NK-92 (cell line): Measurements from ENCODE around the gene IL6.
"Not testable (repeated sequence)": the region's sequence is repeated elsewhere in the genome, so short reads cannot be mapped to it uniquely, and the experiment has no call there.

Source experiments
- DNase-seq: peaks from one replicate; lab custom pipeline; 2025; ENCODE audit not compliant: unreplicated experiment; lab: John Stamatoyannopoulos, UW

IL6 gene

DNA sequence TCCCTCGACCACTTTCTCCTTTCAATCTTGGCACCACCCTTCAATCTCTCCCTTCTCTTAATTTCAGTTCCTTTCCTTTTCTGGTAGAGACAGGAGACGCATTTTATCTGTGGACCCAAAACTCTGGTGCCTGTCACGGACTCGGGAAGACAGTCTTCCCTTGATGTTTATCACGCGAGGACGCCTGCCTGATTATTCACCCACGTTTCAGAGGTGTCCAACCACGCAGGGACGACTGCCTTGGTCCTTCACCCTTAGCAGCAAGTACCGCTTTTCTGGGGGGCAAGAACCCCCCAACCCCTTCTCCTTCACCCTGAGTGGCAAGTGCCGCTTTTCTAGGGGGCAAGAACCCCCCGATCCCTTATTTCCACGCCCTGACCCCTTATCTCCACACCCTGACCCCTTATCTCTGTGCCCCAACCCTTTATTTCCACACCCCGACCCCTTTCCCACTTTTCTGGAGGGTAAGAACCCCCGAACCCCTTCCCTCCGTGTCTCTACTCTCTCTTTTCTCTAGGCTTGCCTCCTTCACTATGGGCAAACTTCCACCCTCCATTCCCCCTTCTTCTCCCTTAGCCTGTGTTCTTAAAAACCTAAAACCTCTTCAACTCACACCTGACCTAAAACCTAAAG is 22.9 kb upstream of the IL6 start:
- DNase-seq, result not testable (repeated sequence)

DNA sequence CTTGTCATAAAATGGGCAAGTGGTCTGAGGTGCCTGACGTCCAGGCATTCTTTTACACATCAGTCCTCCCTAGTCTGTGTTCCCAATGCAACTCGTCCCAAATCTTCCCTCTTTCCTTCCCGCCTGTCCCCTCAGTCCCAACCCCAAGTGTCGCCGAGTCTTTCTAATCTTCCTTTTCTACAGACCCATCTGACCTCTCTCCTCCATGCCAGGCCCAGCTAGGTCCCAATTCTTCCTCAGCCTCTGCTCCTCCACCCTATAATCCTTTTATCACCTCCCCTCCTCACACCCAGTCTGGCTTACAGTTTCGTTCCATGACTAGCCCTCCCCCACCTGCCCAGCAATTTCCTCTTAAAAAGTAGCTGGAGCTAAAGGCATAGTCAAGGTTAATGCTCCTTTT is 22.3 kb upstream of the IL6 start:
- not testable (repeated sequence) for DNase-seq

DNA sequence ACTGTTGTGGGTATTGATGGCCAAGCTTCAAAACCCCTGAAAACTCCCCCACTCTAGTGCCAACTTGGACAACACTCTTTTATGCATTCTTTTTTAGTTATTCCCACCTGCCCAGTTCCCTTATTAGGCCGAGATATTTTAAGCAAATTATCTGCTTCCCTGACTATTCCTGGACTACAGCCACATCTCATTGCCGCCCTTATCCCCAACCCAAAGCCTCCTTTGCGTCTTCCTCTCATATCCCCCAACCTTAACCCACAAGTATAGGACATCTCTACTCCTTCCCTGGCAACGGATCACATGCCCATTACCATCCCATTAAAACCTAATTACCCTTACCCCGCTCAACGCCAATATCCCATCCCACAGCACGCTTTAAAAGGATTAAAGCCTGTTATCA is 21.1 kb upstream of the IL6 start:
- not testable (repeated sequence) for DNase-seq

DNA sequence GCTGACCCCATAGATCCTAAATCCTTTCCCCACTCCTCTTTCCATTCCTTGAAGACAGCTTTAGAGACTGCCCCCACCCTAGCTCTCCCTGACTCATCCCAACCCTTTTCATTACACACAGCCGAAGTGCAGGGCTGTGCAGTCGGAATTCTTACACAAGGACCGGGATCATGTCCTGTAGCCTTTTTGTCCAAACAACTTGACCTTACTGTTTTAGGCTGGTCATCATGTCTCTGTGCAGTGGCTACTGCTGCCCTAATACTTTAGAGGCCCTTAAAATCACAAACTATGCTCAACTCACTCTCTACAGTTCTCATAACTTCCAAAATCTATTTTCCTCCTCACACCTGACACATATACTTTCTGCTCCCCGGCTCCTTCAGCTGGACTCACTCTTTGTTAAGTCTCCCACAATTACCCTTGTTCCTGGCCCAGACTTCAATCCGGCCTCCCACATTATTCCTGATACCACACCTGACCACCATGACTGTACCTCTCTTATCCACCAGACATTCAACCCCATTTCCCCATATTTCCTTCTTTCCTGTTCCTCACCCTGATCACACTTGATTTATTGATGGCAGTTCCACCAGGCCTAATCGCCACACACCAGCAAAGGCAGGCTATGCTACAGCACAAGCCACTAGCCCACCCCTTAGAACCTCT is 19.8 kb upstream of the IL6 start:
- DNase-seq, result not testable (repeated sequence)

DNA sequence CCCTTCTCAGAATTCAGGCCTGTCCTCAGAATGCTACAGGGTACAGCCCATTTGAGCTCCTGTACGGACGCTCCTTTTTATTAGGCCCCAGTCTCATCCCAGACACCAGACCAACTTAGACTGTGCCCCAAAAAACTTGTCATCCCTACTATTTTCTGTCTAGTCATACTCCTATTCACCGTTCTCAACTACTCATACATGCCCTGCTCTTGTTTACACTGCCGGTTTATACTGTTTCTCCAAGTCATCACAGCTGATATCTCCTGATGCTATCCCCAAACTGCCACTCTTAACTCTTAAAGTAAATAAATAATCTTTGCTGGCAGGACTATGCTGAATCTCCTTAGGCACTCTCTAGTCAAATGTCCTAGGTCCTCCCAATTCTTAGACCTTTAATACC is 18.8 kb upstream of the IL6 start:
- not testable (repeated sequence) for DNase-seq

DNA sequence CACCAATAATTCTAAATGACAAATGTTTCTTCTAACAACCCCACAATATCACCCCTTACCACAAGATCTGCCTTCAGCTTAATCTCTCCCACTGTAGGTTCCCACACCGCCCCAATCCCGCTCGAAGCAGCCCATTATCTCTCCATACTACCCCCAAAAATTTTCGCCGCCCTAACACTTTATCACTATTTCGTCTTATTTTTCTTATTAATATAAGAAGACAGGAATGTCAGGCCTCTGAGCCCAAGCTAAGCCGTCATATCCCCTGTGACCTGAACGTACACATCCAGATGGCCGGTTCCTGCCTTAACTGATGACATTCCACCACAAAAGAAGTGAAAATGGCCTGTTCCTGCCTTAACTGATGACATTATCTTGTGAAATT is 18.3 kb upstream of the IL6 start:
- not testable (repeated sequence) for DNase-seq

DNA sequence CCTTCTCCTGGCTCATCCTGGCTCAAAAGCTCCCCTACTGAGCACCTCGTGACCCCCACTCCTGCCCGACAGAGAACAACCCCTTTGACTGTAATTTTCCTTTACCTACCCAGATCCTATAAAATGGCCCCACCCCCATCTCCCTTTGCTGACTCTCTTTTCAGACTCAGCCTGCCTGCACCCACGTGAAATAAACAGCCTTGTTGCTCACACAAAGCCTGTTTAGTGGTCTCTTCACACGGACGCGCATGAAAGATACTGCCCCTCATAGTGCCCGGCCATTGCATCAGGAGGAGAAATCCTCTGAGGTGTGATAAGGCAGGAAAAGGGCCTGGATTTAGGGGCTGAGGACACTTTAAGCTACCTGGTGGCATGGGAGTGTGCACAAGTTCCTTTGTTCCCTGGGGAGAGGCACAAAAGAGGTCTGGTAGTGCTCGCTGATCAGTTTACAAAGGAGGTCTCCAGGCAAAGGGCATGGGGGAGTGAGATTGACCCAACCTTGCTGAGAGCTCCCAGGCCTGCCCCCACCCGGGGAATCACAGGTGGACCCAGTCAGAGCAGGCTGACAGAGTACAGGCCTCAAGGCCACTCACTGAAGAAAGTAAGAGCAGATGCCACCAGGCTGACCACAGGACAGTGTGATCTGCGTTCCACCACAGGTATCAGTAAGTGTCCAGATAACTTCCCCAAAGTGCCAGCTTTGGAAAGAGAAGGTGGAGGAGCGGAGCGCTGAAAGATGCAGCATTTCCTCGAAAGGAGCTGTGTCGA is 17.8 kb upstream of the IL6 start:
- DNase-seq, result not testable (repeated sequence)

DNA sequence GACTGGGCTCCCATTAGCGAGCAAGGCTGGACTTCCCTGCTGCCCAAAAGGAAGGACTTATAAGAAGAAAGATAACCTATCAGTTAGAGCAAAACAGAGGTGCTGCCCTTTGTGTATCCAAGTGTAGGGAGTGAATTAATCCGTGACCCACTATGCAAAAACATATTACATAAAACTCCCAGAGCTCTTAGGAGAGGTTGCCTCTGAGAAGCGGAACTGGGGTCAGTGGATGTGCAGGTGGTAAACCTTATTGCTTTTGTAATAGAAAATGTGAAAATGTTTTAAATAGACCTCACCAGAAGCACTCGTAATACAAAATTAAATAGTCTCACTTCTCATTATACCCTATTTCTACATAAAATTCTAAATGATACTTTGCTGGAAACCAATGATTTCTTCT is 17.1 kb upstream of the IL6 start:
- no peak for DNase-seq

DNA sequence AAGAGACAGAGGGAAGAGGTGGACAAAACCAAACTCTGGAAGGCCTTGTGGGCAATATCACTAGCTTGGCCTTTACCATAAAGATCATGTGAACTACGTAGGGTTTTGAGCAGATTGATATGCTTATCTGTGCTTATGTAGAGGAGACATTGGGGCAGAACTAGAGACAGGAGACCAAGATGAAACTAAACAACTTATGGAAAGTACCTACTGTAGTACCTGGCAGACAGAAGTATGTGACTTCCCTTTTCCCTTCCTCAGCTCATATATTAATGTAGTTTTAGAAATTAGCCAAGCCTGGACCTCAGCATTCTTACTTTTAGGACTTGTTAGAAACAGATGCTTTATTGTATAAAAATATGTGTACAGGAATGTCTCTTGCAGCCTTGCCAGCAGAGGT is 14.0 kb upstream of the IL6 start:
- DNase-seq, result no peak

DNA sequence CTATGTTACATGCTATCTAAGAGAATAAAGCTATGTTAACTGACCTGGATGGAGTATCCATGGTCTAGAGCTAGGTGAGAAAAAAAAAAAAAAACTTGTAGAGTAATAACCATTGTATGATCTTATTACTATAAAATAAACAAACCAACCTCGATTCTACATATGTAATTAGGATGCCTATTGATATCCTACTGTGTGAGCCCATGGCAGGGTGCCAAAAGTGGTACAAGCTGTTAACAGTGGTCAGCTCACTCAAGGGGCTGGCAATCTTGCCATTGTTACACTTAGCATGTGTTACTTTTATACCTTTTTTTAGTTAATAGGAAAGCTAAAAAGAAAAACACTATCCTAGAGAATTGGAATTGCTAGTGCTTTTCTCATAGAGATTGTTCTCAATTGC is 13.5 kb upstream of the IL6 start:
- no peak for DNase-seq

DNA sequence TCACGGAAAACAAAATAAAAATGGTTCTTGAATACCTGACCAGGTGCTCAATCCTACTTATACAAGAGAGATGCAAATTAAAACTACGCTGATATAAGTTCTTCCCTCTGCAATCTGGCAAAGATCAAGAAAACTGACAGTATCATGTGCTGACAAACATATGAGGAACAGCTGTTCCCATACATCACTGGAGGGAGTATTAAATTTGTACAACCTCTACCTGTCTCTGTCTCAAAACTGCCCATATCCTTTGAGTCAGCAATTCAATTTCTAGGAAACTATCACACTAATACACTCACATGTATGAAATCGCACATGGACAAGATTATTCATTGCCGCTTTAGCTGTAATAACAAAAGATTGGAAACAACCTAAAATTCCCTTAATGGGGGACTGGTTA is 11.0 kb upstream of the IL6 start:
- DNase-seq, result no peak

DNA sequence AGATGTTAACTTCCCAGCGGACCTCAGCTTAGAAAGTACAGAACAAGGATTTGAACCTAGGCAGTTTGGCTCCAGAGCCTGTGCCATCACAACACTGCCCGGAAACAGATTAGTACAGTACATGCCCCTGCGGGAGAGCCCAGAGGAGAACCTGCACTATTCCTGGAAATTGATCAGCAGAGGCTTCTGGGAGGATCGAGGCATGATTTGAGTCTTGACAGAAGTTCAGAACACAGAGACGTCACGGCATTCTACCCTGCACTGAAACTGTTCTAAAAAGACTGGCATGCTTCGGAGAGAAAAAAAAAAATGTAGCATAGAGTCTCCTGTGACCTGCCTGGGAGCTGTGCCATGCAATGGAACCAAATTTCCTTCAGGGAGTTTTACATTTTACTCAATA is 9.2 kb upstream of the IL6 start:
- no peak for DNase-seq

DNA sequence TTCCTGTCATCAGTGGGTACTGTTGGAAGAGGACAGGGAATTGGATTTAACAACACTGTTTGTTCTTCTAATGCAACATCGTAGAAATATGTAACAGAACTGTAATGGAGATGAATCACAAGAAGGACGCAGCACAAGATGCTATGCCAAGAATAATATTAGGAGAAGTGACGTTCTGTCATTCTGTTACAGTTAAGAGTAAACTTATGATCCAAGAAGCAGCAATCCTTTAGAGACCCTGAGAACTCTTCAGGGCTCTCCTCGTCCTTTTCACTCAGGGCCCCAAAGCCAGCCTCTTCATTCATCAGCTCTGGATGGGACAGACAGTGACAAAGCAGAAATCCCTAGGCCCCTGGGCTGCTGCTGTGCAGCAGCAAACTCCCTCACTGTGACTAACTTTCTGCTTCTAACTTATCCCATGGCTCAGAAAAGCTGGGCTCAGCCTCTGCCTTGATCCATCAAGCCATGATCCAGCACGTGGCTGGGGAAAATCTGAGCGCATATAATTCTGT is 8.7 kb upstream of the IL6 start:
- DNase-seq, result no peak

DNA sequence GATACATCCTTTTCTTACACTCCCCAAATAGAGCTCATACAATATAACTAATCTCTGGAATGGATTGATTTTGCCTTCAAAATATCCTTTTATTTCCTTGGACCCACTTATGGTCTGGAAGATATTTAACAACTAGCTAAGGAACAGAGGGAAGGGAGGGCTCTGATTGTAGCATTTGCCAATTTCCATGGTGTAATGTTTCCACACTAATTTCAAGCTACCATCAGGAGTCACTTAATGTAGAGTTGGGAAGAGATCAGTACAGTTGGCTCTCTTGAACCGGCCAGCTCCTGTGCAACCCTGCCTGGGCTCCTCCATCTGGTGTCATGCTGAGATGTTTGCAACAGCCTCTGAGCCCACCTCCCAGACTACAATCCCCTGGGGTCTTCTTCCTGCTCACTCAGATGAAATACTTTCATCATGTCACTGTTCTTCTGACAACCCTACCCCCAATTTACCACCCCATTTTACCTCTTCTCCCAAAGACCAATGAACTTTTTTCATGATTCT is 8.0 kb upstream of the IL6 start:
- no peak for DNase-seq

DNA sequence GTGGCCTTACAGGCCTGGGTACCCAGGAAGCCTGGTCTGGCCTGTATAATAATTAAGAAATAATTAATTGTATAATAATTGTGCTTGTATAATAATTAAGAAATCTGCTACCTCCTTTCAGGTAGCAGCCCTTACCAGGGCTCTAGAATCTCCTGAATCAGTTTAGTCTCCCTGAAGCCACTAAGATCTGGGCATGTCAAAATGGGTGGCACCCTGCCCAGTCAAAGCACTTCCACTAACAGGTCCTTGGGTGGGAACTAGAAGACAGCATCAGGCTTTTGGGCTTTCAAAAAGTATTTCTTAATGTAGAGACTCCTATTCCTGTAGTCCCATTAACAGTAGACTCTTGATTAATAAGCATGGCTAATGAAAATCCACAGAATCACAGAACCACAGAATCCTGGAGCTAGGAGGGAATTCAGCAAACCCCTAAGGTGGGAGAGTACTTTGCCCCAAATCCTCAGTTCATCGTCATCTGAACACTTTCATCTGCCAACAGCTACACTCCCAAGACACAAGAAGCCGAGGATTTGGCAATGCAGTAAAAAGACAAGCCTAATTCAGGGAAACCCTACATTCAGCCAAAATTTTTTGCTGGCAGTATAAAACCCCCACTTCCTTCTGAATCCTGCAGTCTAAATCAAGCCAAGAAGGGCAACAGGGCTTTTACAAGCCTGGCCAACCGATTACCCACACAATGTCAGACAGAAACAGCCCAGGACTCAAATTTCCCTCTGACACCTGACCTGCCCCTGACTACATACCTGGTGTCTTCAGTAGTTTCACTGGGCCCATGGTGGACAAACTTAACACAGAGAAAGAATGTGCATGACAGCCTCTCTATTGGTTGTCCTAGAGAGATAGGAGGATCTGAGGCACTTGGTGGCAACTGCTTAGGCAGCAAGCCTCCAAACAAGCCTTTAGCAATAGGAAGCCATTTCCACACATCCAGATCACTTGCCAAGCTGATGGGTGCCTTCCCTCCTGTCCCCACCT is 5.9 kb upstream of the IL6 start:
- DNase-seq, result no peak

DNA sequence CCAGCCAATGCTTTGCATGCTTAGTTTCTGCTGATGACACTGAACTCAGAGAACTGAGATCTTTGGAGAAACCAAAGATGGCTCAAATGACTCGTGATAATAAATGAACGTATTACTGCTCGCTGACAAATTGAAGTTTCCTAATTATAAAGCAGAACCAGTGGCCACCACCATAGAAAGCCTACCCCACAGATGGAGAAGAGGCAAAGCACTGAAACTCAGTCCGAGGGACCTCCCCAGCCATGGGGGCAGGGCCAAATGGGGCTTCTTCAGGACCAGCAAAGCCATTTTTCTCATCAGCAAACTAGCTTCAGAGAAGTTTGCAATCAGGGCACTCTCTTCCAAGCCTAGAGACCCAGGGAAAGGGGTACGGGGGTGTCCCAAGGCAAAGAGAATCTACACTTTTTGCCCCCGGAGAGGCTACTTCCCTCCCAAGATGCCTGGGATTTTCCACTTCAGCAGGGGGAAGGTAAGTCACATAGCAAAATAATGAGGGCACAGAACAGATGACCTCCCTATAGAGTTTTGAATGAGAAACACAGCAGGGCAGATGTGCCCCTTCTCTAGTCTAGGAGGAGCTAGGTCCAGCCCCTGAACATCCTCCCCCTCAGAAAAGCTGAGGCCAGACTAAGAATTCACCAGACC is 4.3 kb upstream of the IL6 start:
- no peak for DNase-seq

DNA sequence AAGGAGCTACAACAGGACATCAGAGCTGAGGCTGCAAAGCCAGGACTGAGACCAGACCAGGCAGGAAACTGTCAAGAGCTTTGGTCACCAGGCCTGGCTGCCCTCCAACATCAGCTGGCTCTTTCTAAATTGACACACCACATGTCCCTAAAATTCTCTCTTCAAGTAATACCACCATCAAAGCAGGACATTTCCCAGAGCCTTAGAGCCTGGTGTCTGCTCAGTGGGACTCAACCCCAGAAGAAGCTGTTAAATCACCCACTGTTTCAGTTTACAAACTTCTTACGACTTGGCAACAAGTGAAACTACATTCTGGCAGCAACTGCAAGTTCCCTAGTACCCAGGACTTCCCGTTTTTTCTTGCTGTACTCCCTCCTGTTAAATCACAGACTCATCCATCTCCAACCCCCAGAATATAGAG is 3.8 kb upstream of the IL6 start:
- no peak for DNase-seq

DNA sequence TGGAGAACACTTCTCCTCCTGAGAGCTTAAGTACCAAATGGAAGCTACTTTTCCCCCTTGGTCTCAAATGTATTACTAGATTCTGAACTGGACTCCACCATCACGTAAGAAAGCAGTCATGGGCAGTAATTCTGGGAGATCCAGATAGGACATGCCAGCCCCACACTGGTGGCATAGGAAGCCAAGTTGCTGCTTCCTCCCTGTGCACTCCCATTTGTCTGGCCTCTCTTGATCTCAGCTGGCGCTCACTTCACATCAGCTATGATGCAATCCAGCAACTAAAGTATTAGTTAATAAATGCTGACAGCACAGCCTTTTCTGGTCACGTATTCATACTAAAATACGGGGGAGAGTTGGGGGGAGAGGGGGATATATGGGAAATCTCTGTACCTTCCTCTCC is 3.4 kb upstream of the IL6 start:
- DNase-seq, result no peak

DNA sequence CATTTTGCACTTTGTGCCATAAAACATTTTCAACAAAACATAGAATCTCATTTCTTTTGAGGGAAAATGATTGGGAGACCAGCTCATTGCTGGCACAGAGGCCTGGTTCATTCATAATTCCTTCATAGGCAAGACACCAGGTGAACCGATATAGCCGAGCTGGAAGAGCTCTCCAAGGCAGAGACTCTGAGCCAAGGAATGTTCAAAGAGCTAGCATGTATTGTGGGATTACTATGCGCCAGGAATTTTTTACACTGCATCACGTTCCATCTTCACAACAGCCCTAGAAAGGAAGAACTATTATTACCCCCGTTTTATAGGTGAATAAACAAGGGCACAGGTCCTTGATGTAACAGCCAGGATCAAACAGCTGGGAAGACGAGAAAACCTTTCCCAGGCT is 2.1 kb upstream of the IL6 start:
- no peak for DNase-seq

DNA sequence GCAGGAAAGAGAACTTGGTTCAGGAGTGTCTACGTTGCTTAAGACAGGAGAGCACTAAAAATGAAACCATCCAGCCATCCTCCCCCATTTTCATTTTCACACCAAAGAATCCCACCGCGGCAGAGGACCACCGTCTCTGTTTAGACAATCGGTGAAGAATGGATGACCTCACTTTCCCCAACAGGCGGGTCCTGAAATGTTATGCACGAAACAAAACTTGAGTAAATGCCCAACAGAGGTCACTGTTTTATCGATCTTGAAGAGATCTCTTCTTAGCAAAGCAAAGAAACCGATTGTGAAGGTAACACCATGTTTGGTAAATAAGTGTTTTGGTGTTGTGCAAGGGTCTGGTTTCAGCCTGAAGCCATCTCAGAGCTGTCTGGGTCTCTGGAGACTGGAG is 1.4 kb upstream of the IL6 start:
- no peak for DNase-seq
